Small intestine (tissue), 7 donors: ENCODE results near the gene YBX2. TPM values are rescaled to one million over a fixed set of nuclear protein-coding genes. Genes with fewer than 3 reads are reported as not detected.

Experiments used
- DNase-seq, 2 donors: peaks; one replicate each; pipeline versions ENCODE4 v3.0.0 to v3.0.0-alpha.2; 2013
- FAIRE-seq: peaks from 2 replicates; lab custom pipeline; 2012; peaks lifted over from hg19 to GRCh38; lab: Jason Lieb, UNC
- H3K27ac ChIP-seq, 3 donors: one replicate each; pipeline ENCODE4 v1.5.1; 2013; ENCODE audit warnings: low read length in 2 of 3, mild to moderate bottlenecking in 2 of 3, control low read depth in 1 of 3, inconsistent platforms in 1 of 3, low read depth in 1 of 3, moderate library complexity in 1 of 3
- H3K27me3 ChIP-seq, 3 donors: one replicate each; pipeline ENCODE4 v1.6.1; 2013; ENCODE audit warnings: low read length in 3 of 3, inconsistent platforms in 1 of 3; ENCODE audit not compliant: control insufficient read depth in 3 of 3, insufficient read depth in 3 of 3
- H3K36me3 ChIP-seq, 3 donors: one replicate each; pipeline ENCODE4 v1.6.1; 2013; ENCODE audit warnings: low read length in 3 of 3, inconsistent platforms in 1 of 3, low read depth in 1 of 3, mild to moderate bottlenecking in 1 of 3, moderate library complexity in 1 of 3; ENCODE audit not compliant: control insufficient read depth in 3 of 3, insufficient read depth in 2 of 3
- H3K4me1 ChIP-seq, 3 donors: one replicate each; pipeline ENCODE4 v1.6.1; 2013; ENCODE audit warnings: low read length in 2 of 3, inconsistent platforms in 1 of 3, low read depth in 1 of 3, mild to moderate bottlenecking in 1 of 3, moderate library complexity in 1 of 3; ENCODE audit not compliant: control insufficient read depth in 3 of 3, insufficient read depth in 2 of 3
- H3K4me3 ChIP-seq, 3 donors: one replicate each; pipeline ENCODE4 v1.5.1; 2013; ENCODE audit warnings: low read length in 3 of 3, control low read depth in 1 of 3, inconsistent platforms in 1 of 3, low read depth in 1 of 3, mild to moderate bottlenecking in 1 of 3, moderate library complexity in 1 of 3
- H3K9me3 ChIP-seq, 2 donors: one replicate each; pipeline ENCODE4 v1.6.1; 2013; ENCODE audit warnings: low read depth in 1 of 2, low read length in 1 of 2; ENCODE audit not compliant: control insufficient read depth in 2 of 2, insufficient read depth in 1 of 2
- WGBS, 3 donors: extraction: QIAGEN DNeasy Blood & Tissue Kit; methylation state at CpG; one replicate each; pipeline ENCODE4 v1.1.7; 2013; 5-methylcytosine and 5-hydroxymethylcytosine counted together
- polyA plus RNA-seq, 4 donors: library from polyadenylated mRNA; stranded (reverse) in 3 of 4; unstranded in 1 of 4; fragments of 200-250 nt in 3 of 4; fragments of 120-200 nt in 1 of 4; gene quantifications; one replicate each; pipeline versions ENCODE4 v1.2.1 to v1.2.3, GENCODE V29; 2013
- donor health status: healthy with polysubstance abuse.
- donor health status: control.
- donor health status: control.
- donor health status: Bipolar disorder and iron deficiency.
- donor health status: healthy.

Gene YBX2
- polyA plus RNA-seq, 4 donors, result 4.0 to 49.6 (median 11.1) TPM

GRCh38 chr17:7327501-7327900 is 33.1 kb upstream of the YBX2 start:
- FAIRE-seq, result no peak
- WGBS, 3 donors, result 84 to 88% (median 84%) methylated on average over 17 of the region's 17 CpGs

DNA sequence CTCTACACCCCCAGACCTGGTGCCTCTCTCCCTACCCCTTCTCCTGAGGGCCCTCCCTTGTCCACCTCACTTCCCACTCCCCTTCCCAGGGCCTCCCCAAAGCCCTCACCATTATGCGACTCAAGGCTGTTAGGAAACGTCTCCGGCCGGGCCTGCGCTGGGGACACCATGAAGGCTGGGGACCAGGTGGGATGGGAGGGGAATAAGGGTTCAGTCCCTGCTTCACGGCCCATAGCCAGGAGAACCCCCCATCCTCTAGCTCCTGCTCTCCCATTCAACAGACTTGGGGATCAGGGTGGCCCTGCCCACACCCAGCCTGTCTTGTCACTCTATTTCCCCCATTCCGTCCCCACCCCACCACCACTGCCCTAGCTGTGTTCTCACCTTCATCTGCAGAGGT is 32.6 kb upstream of the YBX2 start:
- no peak overlapping the region for H3K4me3 ChIP-seq
- no peaks in the 10 kb centered on the region for H3K9me3 ChIP-seq
- DNase-seq (no peak), FAIRE-seq (no peak)
- 86 to 96% (median 92%) methylated on average over 7 of the region's 7 CpGs for WGBS, 3 donors
- H3K36me3 ChIP-seq, result peaks cover 0 to 54% (median 8%) of the 10 kb centered on the region in 3 donors
- H3K27ac ChIP-seq, result no peak overlapping the region
- H3K4me1 ChIP-seq, result peaks cover 0 to 16% (median 0%) of the 10 kb centered on the region in 3 donors
- peaks cover 0 to 3% (median 0%) of the 10 kb centered on the region in 3 donors for H3K27me3 ChIP-seq

More at GRCh38 chr17:7327501-7327900, 33.1 kb upstream of the YBX2 start:
- DNase-seq, result no peak
- H3K9me3 ChIP-seq, result no peaks in the 10 kb centered on the region
- no peak overlapping the region for H3K27ac ChIP-seq
- H3K27me3 ChIP-seq, result peaks cover 0 to 5% (median 0%) of the 10 kb centered on the region in 3 donors
- peaks cover 0 to 16% (median 0%) of the 10 kb centered on the region in 3 donors for H3K4me1 ChIP-seq
- H3K36me3 ChIP-seq, result peaks cover 0 to 50% (median 7%) of the 10 kb centered on the region in 3 donors
- H3K4me3 ChIP-seq, result no peak overlapping the region

GRCh38 chr17:7326186-7326585 is 31.7 kb upstream of the YBX2 start:
- Histone ChIP-seq H3K9me3 (no peaks in the 10 kb centered on the region), H3K4me1 (peaks cover 0 to 16% (median 0%) of the 10 kb centered on the region in 3 donors), H3K27me3 (no peaks in the 10 kb centered on the region), H3K4me3 (no peak overlapping the region), H3K27ac (no peak overlapping the region), H3K36me3 (peaks cover 4 to 63% (median 8%) of the 10 kb centered on the region in 3 donors)
- 92 to 94% (median 93%) methylated on average over 11 of the region's 11 CpGs for WGBS, 3 donors
- DNase-seq, result no peak
- FAIRE-seq, result no peak

DNA sequence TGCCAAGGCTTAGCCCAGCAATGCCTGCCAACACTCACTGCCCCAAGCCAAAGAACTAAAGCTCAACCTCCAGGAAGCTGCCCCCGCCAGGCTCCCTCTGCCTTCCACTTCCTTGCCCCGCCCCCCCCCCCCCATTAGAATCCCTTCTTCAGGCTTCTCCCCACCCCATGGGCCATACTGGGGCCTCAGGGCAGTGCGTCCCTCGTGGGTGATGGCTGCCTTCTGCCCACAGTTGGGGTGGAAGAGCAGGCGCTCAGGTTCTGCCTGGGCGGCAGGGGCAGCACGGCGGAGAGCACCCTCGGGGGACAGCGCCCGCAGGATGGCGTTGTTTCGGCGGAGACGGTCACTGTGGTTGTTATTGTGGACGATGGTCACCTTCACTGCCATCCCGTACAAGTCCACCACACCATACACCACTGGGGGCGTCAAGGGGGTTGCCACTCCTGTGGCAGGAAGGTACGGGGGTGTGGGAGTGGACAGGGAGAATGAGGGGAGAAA is 30.6 kb upstream of the YBX2 start:
- Histone ChIP-seq H3K36me3 (peaks cover 5 to 74% (median 8%) of the 10 kb centered on the region in 3 donors), H3K4me1 (peaks cover 0 to 8% (median 0%) of the 10 kb centered on the region in 3 donors), H3K4me3 (no peak overlapping the region), H3K27ac (no peak overlapping the region), H3K9me3 (no peaks in the 10 kb centered on the region), H3K27me3 (no peaks in the 10 kb centered on the region)
- DNase-seq (no peak), FAIRE-seq (no peak)
- WGBS, 3 donors, result 93 to 97% (median 94%) methylated on average over 18 to 19 of the region's 19 CpGs

GRCh38 chr17:7324438-7324779 is 30.0 kb upstream of the YBX2 start:
- H3K36me3 ChIP-seq, result peaks cover 5 to 77% (median 8%) of the 10 kb centered on the region in 3 donors
- H3K4me3 ChIP-seq, result no peak overlapping the region
- H3K9me3 ChIP-seq, result no peaks in the 10 kb centered on the region
- no peaks in the 10 kb centered on the region for H3K27me3 ChIP-seq
- peaks cover 0 to 8% (median 0%) of the 10 kb centered on the region in 3 donors for H3K4me1 ChIP-seq
- no peak overlapping the region for H3K27ac ChIP-seq
- DNase-seq, result no peak
- 81 to 92% (median 86%) methylated on average over 3 of the region's 3 CpGs for WGBS, 3 donors
- FAIRE-seq, result no peak

DNA sequence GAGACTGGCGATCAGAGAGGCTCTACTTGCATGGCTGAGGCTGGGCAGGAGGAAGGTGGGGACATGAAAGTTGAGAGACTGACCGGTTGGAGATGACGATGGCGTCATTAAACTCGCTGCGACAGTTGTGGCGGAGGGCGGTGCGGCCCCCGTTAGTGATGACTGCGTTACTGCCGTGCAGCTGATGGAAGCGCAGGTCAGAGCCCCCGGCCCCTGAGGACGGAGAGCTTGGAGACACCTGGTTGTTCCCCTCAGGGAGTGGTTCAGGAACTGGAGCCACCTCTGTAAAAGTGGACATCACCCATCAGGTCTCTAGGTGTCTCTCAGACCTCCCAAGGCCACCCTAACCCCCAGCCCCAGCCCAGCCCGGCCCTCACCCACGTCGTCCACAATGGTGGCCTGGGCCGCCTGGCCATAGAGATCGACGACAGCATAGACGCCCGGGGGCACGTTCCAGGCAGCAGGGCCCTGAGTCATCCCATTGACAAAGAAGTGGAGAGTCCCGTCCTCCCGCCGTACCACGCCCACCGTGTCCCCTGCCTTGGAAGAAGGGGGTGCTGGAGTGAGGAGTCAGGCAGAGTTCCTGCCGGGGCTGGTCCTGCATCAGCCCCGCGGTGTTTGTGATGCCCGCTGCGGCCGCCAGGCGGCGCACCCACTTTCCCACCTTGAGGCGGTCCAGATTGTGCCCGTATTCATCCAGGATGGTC is 29.4 kb upstream of the YBX2 start:
- H3K27ac ChIP-seq, result no peak overlapping the region
- H3K9me3 ChIP-seq, result no peaks in the 10 kb centered on the region
- H3K36me3 ChIP-seq, result peaks cover 5 to 80% (median 8%) of the 10 kb centered on the region in 3 donors
- DNase-seq (peak; percentile 28 to 66), FAIRE-seq (no peak)
- peaks cover 0 to 8% (median 2%) of the 10 kb centered on the region in 3 donors for H3K4me1 ChIP-seq
- H3K4me3 ChIP-seq, result no peak overlapping the region
- no peaks in the 10 kb centered on the region for H3K27me3 ChIP-seq
- 65 to 66% (median 66%) methylated on average over 38 to 39 of the region's 39 CpGs for WGBS, 3 donors

DNA sequence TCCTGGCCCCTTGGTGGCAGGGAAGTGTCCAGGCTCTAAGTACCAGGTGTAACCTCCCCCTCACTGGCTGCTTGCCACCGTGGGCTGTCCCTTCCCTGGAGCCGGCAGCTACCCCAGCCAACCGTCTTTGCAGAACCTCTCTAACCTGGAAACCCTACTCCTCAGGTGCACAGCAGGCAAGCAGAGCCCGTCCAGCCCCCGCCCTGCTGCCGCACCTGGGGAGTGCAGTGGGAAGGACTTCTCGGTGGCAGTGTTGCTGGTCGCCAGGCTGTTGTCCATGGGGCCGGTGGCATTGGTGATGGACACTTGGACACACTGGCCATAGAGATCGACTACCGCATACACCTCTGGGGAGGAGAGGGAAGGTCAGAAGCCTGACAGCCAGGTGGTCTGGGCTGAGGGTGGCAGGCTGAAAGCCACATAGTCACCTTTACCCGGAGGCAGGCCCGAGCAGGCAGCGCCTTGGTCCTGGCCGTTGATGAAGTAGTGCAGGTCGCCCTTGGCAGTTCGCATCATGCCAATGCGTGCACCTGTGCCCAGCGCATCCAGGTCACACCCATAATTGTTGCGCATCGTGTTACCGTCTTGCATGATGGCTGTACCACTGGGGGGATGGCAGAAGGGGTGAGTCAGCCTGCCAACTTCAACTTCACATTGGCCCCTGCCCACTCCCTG is 28.2 kb upstream of the YBX2 start:
- no peak for DNase-seq
- H3K9me3 ChIP-seq, result no peaks in the 10 kb centered on the region
- no peak overlapping the region for H3K4me3 ChIP-seq
- no peaks in the 10 kb centered on the region for H3K27me3 ChIP-seq
- 91 to 96% (median 93%) methylated on average over 21 to 22 of the region's 22 CpGs for WGBS, 3 donors
- FAIRE-seq, result no peak
- H3K27ac ChIP-seq, result no peak overlapping the region
- H3K4me1 ChIP-seq, result peaks cover 0 to 3% (median 0%) of the 10 kb centered on the region in 3 donors
- H3K36me3 ChIP-seq, result peaks cover 5 to 92% (median 8%) of the 10 kb centered on the region in 3 donors

DNA sequence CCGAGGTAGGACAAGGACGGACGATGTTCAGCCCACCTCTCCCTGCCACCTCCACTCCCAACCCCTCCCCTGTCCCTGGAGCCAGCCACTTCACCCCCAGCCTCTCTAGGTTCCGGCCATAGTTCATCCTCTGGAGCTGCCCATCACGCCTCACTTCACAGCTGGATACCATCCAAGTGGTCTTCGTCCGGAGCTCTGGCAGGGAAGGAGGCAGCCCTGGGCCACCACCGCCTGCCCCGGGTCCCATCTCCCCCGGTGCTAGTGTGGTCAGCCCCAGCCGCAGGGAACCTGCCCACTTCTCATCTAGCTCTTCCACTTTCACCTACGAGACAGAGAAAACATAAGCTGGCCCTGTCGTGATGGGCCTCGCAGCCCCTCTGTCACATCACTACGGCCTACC is 27.0 kb upstream of the YBX2 start:
- FAIRE-seq, result no peak
- peaks cover 0 to 3% (median 0%) of the 10 kb centered on the region in 3 donors for H3K4me1 ChIP-seq
- 93 to 96% (median 93%) methylated on average over 15 of the region's 15 CpGs for WGBS, 3 donors
- no peak overlapping the region for H3K27ac ChIP-seq
- H3K27me3 ChIP-seq, result no peaks in the 10 kb centered on the region
- H3K9me3 ChIP-seq, result no peaks in the 10 kb centered on the region
- H3K36me3 ChIP-seq, result peaks cover 7 to 91% (median 10%) of the 10 kb centered on the region in 3 donors
- DNase-seq, result no peak
- H3K4me3 ChIP-seq, result no peak overlapping the region
